Upper lobe of left lung (tissue), 6 donors: ENCODE results near the gene AKAP10. TPM values are rescaled to one million over a fixed set of nuclear protein-coding genes. Genes with fewer than 3 reads are reported as not detected.

ENCODE experiments used
- small RNA-seq, 4 donors: library from RNA; depleted of rRNA; stranded (forward); fragments of <200 nt; gene quantifications; one replicate each; pipeline ENCODE3, GENCODE V24; 2016
- total RNA-seq, 6 donors: library from RNA; depleted of rRNA in 4 of 6; stranded (reverse); fragments of >200 nt in 4 of 6; gene quantifications; one replicate each; pipeline versions ENCODE4 v1.1.0 to v1.2.1, GENCODE V29; 2016 to 2021
- donor health status: DM: no; HTN: no; CAD: no; lungs with moderate emphysema.
- donor health status: DM: no; HTN: yes; CAD: no; lungs with severe emphysema.

Gene AKAP10
- total RNA-seq, 6 donors from 2014 or later: 13.4 to 40.3 (median 30.6) TPM

Small RNA genes within 50 kb of the gene (small RNA-seq; reads per million reads assigned to genes)
- gene AC015726.2: 0 reads per million in 4 donors

Other genes starting within 250 kb of the AKAP10 start
- gene ALDH3A1, start 229.5 kb downstream of the AKAP10 start, total RNA-seq: 10 to 100 TPM in 3 of 6 donors, 1 to 10 TPM in 3; 2.4 to 72.8 (median 9.1) TPM
- 10 to 100 TPM; 16.2 to 43.0 (median 26.2) TPM for gene ULK2, start 109.9 kb downstream of the AKAP10 start, total RNA-seq
- 10 to 100 TPM; 21.8 to 65.0 (median 33.9) TPM for gene SPECC1, start 31.5 kb upstream of the AKAP10 start, total RNA-seq